Panc1 (cell line): Measurements from ENCODE around the gene FRRS1. TPM values are rescaled to one million over a fixed set of nuclear protein-coding genes. Genes with fewer than 3 reads are reported as not detected.

Experiments
- ATAC-seq: fragments of 200-7000 bp; cut with Tn5 transposase; 2 replicates; pipeline ENCODE4 v1.9.1; 2020; ENCODE audit warnings: mild to moderate bottlenecking, moderate library complexity
- BruUV-seq: library from RNA; stranded (reverse); fragments of 400-500 nt; replicated peaks from 2 replicates; lab custom pipeline; 2021; lab: Mats Ljungman, UMichigan
- CTCF ChIA-PET: fragments of 300-600 bp; sonication (Branson Sonifier 250); formaldehyde crosslinking; loops from one replicate; lab custom pipeline; 2022; ENCODE audit warnings: antibody characterized with exemption; lab: Charles Lee
- POLR2A ChIA-PET: fragments of 300-600 bp; sonication (Branson Sonifier 250); formaldehyde crosslinking; loops from one replicate; lab custom pipeline; 2022; ENCODE audit warnings: antibody characterized with exemption; lab: Charles Lee
- DNase-seq: peaks from one replicate; pipeline ENCODE4 v3.0.0-alpha.2; 2010; ENCODE audit warnings: low read depth, low spot score
- H3K27ac ChIP-seq: 2 replicates; pipeline ENCODE4 v1.5.1; 2011; ENCODE audit warnings: mild to moderate bottlenecking, low read length, inconsistent platforms
- H3K27me3 ChIP-seq: fragments of 200-500 bp; sonication (Bioruptor generic); 2 replicates; pipeline ENCODE4 v1.6.0; 2014; ENCODE audit warnings: low read length, inconsistent platforms; ENCODE audit not compliant: control insufficient read depth, insufficient read depth
- H3K36me3 ChIP-seq: fragments of 200-500 bp; sonication (Bioruptor generic); 2 replicates; pipeline ENCODE4 v1.5.1; 2014; ENCODE audit warnings: inconsistent platforms, mild to moderate bottlenecking, low read length, moderate library complexity; ENCODE audit not compliant: control insufficient read depth, insufficient read depth
- H3K4me1 ChIP-seq: 2 replicates; pipeline ENCODE4 v1.5.1; 2011; ENCODE audit warnings: inconsistent platforms, mild to moderate bottlenecking, low read length, moderate library complexity; ENCODE audit not compliant: control insufficient read depth, insufficient read depth
- H3K4me3 ChIP-seq, 2 experiments: 2 replicates each; pipeline ENCODE4 v1.5.1; 2011 to 2012; ENCODE audit warnings: low read depth in 2 of 2, low read length in 2 of 2, mild to moderate bottlenecking in 2 of 2, inconsistent platforms in 1 of 2, moderate library complexity in 1 of 2
- H3K9me3 ChIP-seq: fragments of 200-500 bp; sonication (Bioruptor generic); 2 replicates; pipeline ENCODE4 v1.5.1; 2014; ENCODE audit warnings: low read depth, mild to moderate bottlenecking, inconsistent platforms, low read length, moderate library complexity; ENCODE audit not compliant: control insufficient read depth, insufficient read depth
- CTCF ChIP-seq: fragments of 450-650 bp; IDR thresholded peaks from 2 replicates; pipeline ENCODE4 v1.5.1; 2017; ENCODE audit warnings: mild to moderate bottlenecking
- POLR2AphosphoS5 ChIP-seq: IDR thresholded peaks from 2 replicates; pipeline ENCODE4 v1.6.1; 2012; ENCODE audit warnings: mild to moderate bottlenecking, low read depth, low read length, moderate library complexity
- REST ChIP-seq, 2 experiments: IDR thresholded peaks; 2 replicates each; pipeline ENCODE4 v1.6.1; 2011 to 2012; ENCODE audit warnings: low read depth in 2 of 2, control low read depth in 1 of 2, low read length in 1 of 2, mild to moderate bottlenecking in 1 of 2, moderate library complexity in 1 of 2; ENCODE audit not compliant: insufficient read depth in 1 of 2
- SIN3A ChIP-seq: IDR thresholded peaks from 2 replicates; pipeline ENCODE4 v1.6.1; 2012; ENCODE audit warnings: low read depth, mild to moderate bottlenecking, low read length, moderate library complexity, borderline replicate concordance; ENCODE audit not compliant: insufficient read depth
- TCF7L2 ChIP-seq: IDR thresholded peaks from 2 replicates; pipeline ENCODE4 v1.6.1; 2011; ENCODE audit warnings: mild to moderate bottlenecking, low read depth, low read length, inconsistent platforms
- in situ Hi-C: cut with HindIII; loops from 2 replicates; pipeline ENCODE4 v1.10.0; 2016; ENCODE audit warnings: low sequenced_read_pairs, low pct_unique_long_range_greater_than_20kb
- intact Hi-C: fragments of 100-400 bp; cut with micrococcal nuclease; formaldehyde crosslinking; loops from one replicate; pipeline ENCODE4 v1.10.0; 2022; ENCODE audit not compliant: unreplicated experiment
- total RNA-seq: library from RNA; stranded (reverse); gene quantifications from one replicate; pipeline ENCODE4 v1.2.1, GENCODE V29; 2021; ENCODE audit not compliant: unreplicated experiment

FRRS1 gene
- total RNA-seq, 1 experiment from 2014 or later = 1.2 TPM

GRCh38 chr1:99764439-99764838 lies 2.0 kb downstream of the FRRS1 start:
- DNase-seq = no peak
- Histone ChIP-seq H3K4me1 (no peaks in the 10 kb centered on the region), H3K27ac (no peak overlapping the region), H3K4me3 (no peak overlapping the region), H3K36me3 (peaks cover 4% of the 10 kb centered on the region; the same call in 1 of the 2 replicates), H3K27me3 (peaks cover 2% of the 10 kb centered on the region), H3K9me3 (no peaks in the 10 kb centered on the region)
- TF ChIP-seq POLR2AphosphoS5 (no peak), SIN3A (no peak), TCF7L2 (no peak), REST (IDR thresholded peaks at IDR 0.05; ENCODE audit: insufficient read depth in 1 of 2, low read depth in 2 of 2, low read length in 1 of 2) (no peak), CTCF (no peak)
- no peak for ATAC-seq
- ChIA-PET CTCF (no interaction called here), POLR2A (interaction anchor here (0.6 kb wide), 1 partner anchor 16 kb away, joined by 3 read pairs; no protein-coding TSS in a partner anchor)
- no TSS peak for BruUV-seq
- intact Hi-C loops = no loop called here
- in situ Hi-C loops = no loop called here

GRCh38 chr1:99763956-99764355 lies 2.5 kb downstream of the FRRS1 start:
- intact Hi-C loops (no loop called here), in situ Hi-C loops (no loop called here)
- Histone ChIP-seq H3K4me3 (no peak overlapping the region), H3K27ac (no peak overlapping the region), H3K27me3 (peaks cover 2% of the 10 kb centered on the region; the same call in 1 of the 2 replicates), H3K9me3 (no peaks in the 10 kb centered on the region), H3K36me3 (peaks cover 4% of the 10 kb centered on the region; the same call in 1 of the 2 replicates), H3K4me1 (no peaks in the 10 kb centered on the region)
- no peak for DNase-seq
- no TSS peak for BruUV-seq
- ChIA-PET POLR2A (interaction anchor here (0.6 kb wide), 1 partner anchor 16 kb away, joined by 3 read pairs; no protein-coding TSS in a partner anchor), CTCF (no interaction called here)
- TF ChIP-seq SIN3A (no peak), CTCF (no peak), TCF7L2 (no peak), POLR2AphosphoS5 (no peak), REST (IDR thresholded peaks at IDR 0.05; ENCODE audit: insufficient read depth in 1 of 2, low read depth in 2 of 2, low read length in 1 of 2) (no peak)
- no peak for ATAC-seq
